Left ventricle myocardium inferior (tissue), 1 donor: ENCODE measurements around the gene CCPG1. TPM values are rescaled to one million over a fixed set of nuclear protein-coding genes. Genes with fewer than 3 reads are reported as not detected.

Experiments used
- DNase-seq: peaks from one replicate; pipeline ENCODE4 v3.0.0-alpha.2; 2020
- H3K27ac ChIP-seq: fragments of 200-600 bp; replicated peaks from 2 replicates; pipeline ENCODE4 v1.8.0; 2021
- H3K27me3 ChIP-seq: fragments of 200-600 bp; 2 replicates; pipeline ENCODE4 v1.8.0; 2021; ENCODE audit warnings: low read depth
- H3K36me3 ChIP-seq: fragments of 200-600 bp; 2 replicates; pipeline ENCODE4 v1.8.0; 2021
- H3K4me1 ChIP-seq: fragments of 200-600 bp; 2 replicates; pipeline ENCODE4 v1.8.0; 2021
- H3K4me3 ChIP-seq: fragments of 200-600 bp; 2 replicates; pipeline ENCODE4 v1.8.0; 2021; ENCODE audit warnings: mild to moderate bottlenecking, moderate library complexity
- H3K9me3 ChIP-seq: fragments of 200-600 bp; replicated peaks from 2 replicates; pipeline ENCODE4 v1.8.0; 2021
- CTCF ChIP-seq: fragments of 200-600 bp; IDR thresholded peaks from 2 replicates; pipeline ENCODE4 v1.8.0; 2021; ENCODE audit warnings: antibody characterized with exemption, mild to moderate bottlenecking, borderline replicate concordance
- intact Hi-C: fragments of 100-400 bp; cut with micrococcal nuclease; formaldehyde crosslinking; loops from one replicate; pipeline ENCODE4 v1.11.0; 2022
- total RNA-seq: library from RNA; stranded (reverse); fragmentation: NEBNext Ultra II Directional; extraction: Animal tissue kit (Norgen Biotek cat#: 25700); gene quantifications from one replicate; pipeline ENCODE4 v1.2.1, GENCODE V29; 2021
- donor health status: DM: no; HTN: yes; CAD: no; lungs with severe emphysema.

Gene CCPG1
- total RNA-seq, 1 donor from 2014 or later = 94.6 TPM

DNA sequence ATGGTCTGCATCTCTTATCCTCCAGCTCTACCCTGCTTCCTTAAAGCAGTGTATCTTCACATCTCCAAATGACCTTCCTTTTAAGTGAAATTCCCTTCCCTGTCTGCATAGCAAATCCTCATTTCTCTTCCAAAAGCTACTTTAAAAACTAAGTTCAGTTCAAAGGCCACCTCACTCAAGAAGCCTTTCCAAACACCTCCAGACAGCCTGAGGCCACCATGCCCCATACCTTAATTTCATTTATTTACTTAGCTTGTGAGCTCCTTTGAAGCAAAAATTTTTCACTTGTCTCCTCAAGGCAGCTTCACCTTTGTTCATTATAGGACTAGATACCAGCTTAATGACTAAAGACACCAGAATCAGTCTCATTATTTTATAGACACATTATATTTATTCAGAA, 49.7 kb downstream of the CCPG1 start:
- TF ChIP-seq CTCF = no peak
- Histone ChIP-seq H3K4me3 (no peak overlapping the region), H3K9me3 (no peaks in the 10 kb centered on the region), H3K36me3 (peaks cover 49% of the 10 kb centered on the region), H3K4me1 (no peaks in the 10 kb centered on the region), H3K27ac (no peak overlapping the region), H3K27me3 (no peaks in the 10 kb centered on the region)
- intact Hi-C loops = no loop called here
- no peak for DNase-seq

GRCh38 chr15:55357774-55358173, 50.4 kb downstream of the CCPG1 start:
- H3K27me3 ChIP-seq = no peaks in the 10 kb centered on the region
- no peak for TF ChIP-seq CTCF
- H3K36me3 ChIP-seq = peaks cover 42% of the 10 kb centered on the region

GRCh38 chr15:55356985-55357585, 51.1 kb downstream of the CCPG1 start:
- H3K36me3 ChIP-seq = peaks cover 36% of the 10 kb centered on the region
- H3K27ac ChIP-seq = no peak overlapping the region
- no peaks in the 10 kb centered on the region for H3K4me1 ChIP-seq
- no peak for DNase-seq
- intact Hi-C loops = no loop called here
- no peak overlapping the region for H3K4me3 ChIP-seq
- no peaks in the 10 kb centered on the region for H3K27me3 ChIP-seq
- H3K9me3 ChIP-seq = no peaks in the 10 kb centered on the region
- TF ChIP-seq CTCF = no peak

More at GRCh38 chr15:55357774-55358173, 50.4 kb downstream of the CCPG1 start:
- Histone ChIP-seq H3K9me3 (no peaks in the 10 kb centered on the region), H3K4me1 (no peaks in the 10 kb centered on the region), H3K27ac (no peak overlapping the region), H3K4me3 (no peak overlapping the region)
- no peak for DNase-seq
- intact Hi-C loops = no loop called here

DNA sequence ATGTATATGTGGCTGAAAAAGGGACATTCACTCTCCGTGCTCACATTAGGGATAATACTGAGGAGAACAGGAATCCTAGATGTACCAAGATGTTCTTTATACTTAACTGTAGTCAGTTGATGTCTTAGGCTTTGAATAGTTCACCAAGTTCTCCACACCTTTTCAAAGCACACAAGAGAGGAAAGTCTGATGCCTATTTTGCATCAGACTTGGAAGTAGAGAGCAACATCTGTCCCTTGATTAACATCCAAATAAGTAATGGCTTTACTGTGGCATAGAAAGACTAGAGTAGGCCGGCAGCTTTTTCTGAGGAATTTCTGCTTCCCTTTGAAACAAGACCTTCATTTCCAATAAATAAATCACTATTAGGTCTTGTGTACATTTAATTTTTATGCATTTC, 55.1 kb downstream of the CCPG1 start:
- DNase-seq = no peak
- H3K27me3 ChIP-seq = no peaks in the 10 kb centered on the region
- no peak overlapping the region for H3K27ac ChIP-seq
- no peaks in the 10 kb centered on the region for H3K9me3 ChIP-seq
- H3K36me3 ChIP-seq = peaks cover 26% of the 10 kb centered on the region
- intact Hi-C loops = no loop called here
- H3K4me3 ChIP-seq = no peak overlapping the region
- TF ChIP-seq CTCF = no peak
- no peaks in the 10 kb centered on the region for H3K4me1 ChIP-seq

DNA sequence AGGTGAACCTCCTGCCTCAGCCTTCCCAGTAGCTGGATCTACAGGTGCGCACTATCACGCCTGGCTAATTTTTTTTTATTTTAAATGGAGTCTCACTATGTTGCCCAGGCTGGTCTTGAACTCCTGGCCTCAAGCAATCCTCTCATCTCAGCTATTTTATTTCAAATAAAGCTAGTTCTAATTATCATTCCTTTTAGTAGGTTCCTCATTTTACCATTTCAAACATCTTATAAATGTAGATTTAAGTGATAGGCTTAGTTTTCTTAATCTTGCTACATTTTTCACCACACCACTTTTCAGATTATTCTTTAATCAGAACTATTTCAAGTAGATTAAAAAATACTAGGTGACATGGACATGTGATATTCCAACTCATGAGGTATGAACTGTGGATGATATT, 58.9 kb downstream of the CCPG1 start:
- Histone ChIP-seq H3K27ac (no peak overlapping the region), H3K4me3 (no peak overlapping the region), H3K9me3 (no peaks in the 10 kb centered on the region), H3K4me1 (peaks cover 3% of the 10 kb centered on the region), H3K27me3 (no peaks in the 10 kb centered on the region), H3K36me3 (peaks cover 27% of the 10 kb centered on the region)
- DNase-seq = no peak
- intact Hi-C loops = no loop called here
- no peak for TF ChIP-seq CTCF
